ENCODE results near the gene C1orf122.

Gene C1orf122

GRCh38 chr1:37802439-37802838, 5.2 kb upstream of the C1orf122 start:
- no peak for DNase-seq

GRCh38 chr1:37807220-37807554, 403 bp upstream of the C1orf122 start:
- DNase-seq = no peak

GRCh38 chr1:37808369-37809319, 1.1 kb downstream of the C1orf122 start:
- peak; percentile 62 for DNase-seq

- DNase-seq = no peak
These were observed 2.4 kb downstream of the C1orf122 start for GRCh38 chr1:37809942-37810341.

- DNase-seq = peak; percentile 79
These were observed 3.6 kb downstream of the C1orf122 start for GRCh38 chr1:37811027-37811655.

GRCh38 chr1:37813529-37814145, 6.0 kb downstream of the C1orf122 start:
- no peak for DNase-seq

GRCh38 chr1:37814252-37814651, 6.7 kb downstream of the C1orf122 start:
- DNase-seq = no peak

GRCh38 chr1:37817481-37817880, 9.9 kb downstream of the C1orf122 start:
- DNase-seq = no peak

- DNase-seq = no peak
These were observed 13.9 kb downstream of the C1orf122 start for GRCh38 chr1:37821481-37821880.

- peak; percentile 60 for DNase-seq
These were observed 15.6 kb downstream of the C1orf122 start for GRCh38 chr1:37822906-37823815.

- DNase-seq = no peak
These were observed 16.4 kb downstream of the C1orf122 start for GRCh38 chr1:37824001-37824400.

- DNase-seq = peak; percentile 39
These were observed 17.9 kb downstream of the C1orf122 start for GRCh38 chr1:37825506-37825905.

- DNase-seq = no peak
These were observed 21.0 kb downstream of the C1orf122 start for GRCh38 chr1:37828410-37829074.

GRCh38 chr1:37831109-37831508, 23.5 kb downstream of the C1orf122 start:
- DNase-seq = no peak

- no peak for DNase-seq
These were observed 24.2 kb downstream of the C1orf122 start for GRCh38 chr1:37831809-37832208.

GRCh38 chr1:37836788-37837187, 29.2 kb downstream of the C1orf122 start:
- DNase-seq = no peak

- no peak for DNase-seq
These were observed 32.1 kb downstream of the C1orf122 start for GRCh38 chr1:37839676-37840075.

GRCh38 chr1:37840711-37841110, 33.1 kb downstream of the C1orf122 start:
- DNase-seq = no peak

GRCh38 chr1:37841652-37842051, 34.1 kb downstream of the C1orf122 start:
- DNase-seq = no peak

GRCh38 chr1:37844536-37844935, 36.9 kb downstream of the C1orf122 start:
- DNase-seq = no peak

- no peak for DNase-seq
These were observed 37.6 kb downstream of the C1orf122 start for GRCh38 chr1:37845049-37845646.

GRCh38 chr1:37845786-37846185, 38.2 kb downstream of the C1orf122 start:
- DNase-seq = no peak

Measured in activated CD4-positive, alpha-beta T cell treated with anti-CD3 and anti-CD28 coated beads, Interleukin-10, Interleukin-2, amounts not matched to agents 100 ng/mL and 50 ng/mL, durations not matched to agents 16 hours and 8 hours (primary cell).